IPS DF 4.7 (cell line): ENCODE measurements around the gene SCAP.

ENCODE experiments used
- DNase-seq: peaks from one replicate; pipeline ENCODE4 v3.0.0-alpha.2; 2013; ENCODE audit warnings: low spot score; ENCODE audit errors: extremely low read depth

Gene SCAP

DNA sequence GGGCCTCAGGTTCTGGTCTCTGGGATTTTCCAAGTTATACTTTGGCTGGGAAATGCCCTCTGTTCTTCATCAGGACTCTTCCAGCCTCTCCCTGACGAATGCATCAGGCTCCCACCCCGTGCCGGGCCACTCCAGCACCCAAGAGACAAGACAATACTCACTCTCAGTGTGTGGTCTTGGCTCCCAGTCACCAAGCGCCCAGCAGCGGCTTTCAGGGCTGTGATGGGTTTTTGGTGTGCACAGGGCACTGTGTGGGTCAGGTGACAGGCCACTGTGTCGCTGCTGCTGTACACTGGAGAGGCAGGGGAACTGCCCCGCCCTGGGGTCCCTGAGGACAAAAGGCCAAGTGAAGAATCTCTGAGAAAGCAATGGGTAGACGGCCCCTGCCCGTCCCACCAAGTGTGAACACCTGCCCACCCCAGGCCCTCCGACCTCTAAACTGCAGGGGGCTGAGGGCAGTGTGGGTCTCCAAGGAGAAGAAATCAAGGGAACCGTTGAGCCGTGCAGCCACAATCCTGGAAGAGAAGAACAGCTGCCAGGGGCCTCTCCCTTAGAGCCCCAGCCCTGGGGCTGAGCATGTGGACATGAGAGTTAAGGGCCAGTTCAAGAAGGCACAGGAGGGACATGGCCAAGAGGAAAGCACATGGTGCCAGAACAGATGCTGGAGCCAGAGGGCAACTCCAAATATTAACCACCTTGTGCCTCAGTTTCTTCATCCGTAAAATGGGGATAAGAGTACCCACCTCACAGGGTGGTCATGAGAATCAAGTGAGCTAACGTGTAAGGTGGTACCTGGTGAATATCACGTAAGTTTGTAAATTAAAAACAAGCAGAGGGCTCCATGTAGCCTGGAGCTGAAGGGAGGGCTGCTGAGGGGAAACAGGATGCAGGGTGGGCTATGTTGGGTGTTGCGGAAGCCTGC is 60.8 kb downstream of the SCAP start:
- no peak for DNase-seq

DNA sequence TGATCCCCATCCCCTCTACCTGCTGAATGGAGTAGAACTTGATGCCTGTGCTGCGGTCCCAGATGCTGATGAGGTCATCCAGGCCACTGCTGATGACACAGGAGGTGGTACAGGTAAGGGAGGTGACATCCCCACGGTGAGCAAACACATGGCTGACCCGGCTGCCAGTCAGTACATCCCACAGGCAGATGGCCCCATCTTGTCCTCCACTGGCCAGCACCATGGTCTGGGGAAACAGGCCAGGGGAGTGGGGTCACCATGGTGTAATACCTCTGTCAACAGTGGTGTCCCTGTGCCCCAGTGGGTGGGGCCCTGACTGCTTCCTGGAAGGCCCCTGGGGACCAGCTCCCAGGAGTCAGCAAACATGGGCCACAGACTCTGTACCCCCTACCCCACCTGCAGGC is 61.6 kb downstream of the SCAP start:
- DNase-seq: no peak

DNA sequence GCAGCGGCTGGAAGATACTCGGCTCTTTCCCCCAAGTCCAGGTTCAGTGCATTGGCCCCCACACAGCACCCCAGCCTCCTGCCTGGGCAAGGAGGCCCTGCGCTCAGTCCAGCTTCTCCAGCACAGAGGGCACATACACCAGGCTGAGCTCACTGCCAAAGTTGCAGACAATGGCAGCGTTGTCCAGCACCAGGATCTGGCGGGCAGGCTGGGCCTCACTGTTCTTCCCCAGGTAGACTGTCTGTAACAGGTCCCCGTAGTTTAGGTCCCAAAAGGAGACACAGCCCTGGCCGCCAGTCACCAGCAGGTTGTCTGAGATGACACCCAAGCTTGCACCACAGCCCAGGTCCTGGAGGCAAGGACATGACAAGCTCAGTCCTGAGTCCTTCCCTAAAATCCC is 62.0 kb downstream of the SCAP start:
- no peak for DNase-seq

GRCh38 chr3:47412842-47413520 is 62.8 kb downstream of the SCAP start:
- no peak for DNase-seq

- no peak for DNase-seq
These were observed 63.3 kb downstream of the SCAP start for GRCh38 chr3:47412453-47412756.

DNA sequence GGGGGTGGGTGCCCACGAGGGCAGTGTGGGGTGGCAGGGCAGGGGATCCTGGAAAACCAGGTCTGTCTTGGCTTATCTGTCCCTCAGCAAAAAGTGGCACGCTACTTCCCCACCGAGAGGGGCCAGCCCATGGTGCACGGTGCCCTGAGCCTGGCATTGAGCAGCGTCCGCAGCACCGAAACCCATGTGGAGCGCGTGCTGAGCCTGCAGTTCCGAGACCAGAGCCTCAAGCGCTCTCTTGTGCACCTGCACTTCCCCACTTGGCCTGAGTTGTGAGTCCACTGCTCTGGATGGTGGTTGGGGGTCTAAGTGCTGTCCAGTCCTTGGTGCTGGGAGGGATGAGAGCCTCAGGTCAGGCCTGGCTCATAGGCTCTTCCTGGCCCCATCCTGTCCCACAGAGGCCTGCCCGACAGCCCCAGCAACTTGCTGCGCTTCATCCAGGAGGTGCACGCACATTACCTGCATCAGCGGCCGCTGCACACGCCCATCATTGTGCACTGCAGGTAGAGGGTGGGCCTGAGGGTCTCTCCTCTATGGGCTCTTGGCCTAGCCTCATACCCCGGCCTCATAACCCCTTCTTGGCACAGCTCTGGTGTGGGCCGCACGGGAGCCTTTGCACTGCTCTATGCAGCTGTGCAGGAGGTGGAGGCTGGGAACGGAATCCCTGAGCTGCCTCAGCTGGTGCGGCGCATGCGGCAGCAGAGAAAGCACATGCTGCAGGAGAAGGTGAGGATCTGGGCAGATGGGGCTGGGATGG is 63.9 kb downstream of the SCAP start:
- DNase-seq: no peak

- DNase-seq: no peak
These were observed 64.7 kb downstream of the SCAP start for GRCh38 chr3:47410801-47411646.

DNA sequence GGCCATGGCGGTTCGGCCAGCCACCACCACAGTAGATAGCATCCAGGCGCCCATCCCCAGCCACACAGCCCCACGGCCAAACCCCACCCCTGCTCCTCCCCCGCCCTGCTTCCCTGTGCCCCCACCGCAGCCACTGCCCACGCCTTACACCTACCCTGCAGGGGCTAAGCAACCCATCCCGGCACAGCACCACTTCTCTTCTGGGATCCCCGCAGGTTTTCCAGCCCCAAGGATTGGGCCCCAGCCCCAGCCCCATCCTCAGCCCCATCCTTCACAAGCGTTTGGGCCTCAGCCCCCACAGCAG is 65.4 kb downstream of the SCAP start:
- no peak for DNase-seq

DNA sequence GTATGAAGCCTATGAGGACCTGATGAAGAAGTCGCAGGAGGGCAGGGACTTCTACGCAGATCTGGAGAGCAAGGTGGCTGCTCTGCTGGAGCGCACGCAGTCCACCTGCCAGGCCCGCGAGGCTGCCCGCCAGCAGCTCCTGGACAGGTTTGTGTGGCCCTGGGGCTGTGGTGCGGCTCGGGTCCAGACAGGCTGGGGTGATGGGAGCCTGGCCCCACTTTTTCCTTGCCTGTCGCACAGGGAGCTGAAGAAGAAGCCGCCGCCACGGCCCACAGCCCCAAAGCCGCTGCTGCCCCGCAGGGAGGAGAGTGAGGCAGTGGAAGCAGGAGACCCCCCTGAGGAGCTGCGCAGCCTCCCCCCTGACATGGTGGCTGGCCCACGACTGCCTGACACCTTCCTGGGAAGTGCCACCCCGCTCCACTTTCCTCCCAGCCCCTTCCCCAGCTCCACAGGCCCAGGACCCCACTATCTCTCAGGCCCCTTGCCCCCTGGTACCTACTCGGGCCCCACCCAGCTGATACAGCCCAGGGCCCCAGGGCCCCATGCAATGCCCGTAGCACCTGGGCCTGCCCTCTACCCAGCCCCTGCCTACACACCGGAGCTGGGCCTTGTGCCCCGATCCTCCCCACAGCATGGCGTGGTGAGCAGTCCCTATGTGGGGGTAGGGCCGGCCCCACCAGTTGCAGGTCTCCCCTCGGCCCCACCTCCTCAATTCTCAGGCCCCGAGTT is 65.9 kb downstream of the SCAP start:
- no peak for DNase-seq

- no peak for DNase-seq
These were observed 66.5 kb downstream of the SCAP start for GRCh38 chr3:47409284-47409683.

- DNase-seq: no peak
These were observed 66.9 kb downstream of the SCAP start for GRCh38 chr3:47408839-47409229.

DNA sequence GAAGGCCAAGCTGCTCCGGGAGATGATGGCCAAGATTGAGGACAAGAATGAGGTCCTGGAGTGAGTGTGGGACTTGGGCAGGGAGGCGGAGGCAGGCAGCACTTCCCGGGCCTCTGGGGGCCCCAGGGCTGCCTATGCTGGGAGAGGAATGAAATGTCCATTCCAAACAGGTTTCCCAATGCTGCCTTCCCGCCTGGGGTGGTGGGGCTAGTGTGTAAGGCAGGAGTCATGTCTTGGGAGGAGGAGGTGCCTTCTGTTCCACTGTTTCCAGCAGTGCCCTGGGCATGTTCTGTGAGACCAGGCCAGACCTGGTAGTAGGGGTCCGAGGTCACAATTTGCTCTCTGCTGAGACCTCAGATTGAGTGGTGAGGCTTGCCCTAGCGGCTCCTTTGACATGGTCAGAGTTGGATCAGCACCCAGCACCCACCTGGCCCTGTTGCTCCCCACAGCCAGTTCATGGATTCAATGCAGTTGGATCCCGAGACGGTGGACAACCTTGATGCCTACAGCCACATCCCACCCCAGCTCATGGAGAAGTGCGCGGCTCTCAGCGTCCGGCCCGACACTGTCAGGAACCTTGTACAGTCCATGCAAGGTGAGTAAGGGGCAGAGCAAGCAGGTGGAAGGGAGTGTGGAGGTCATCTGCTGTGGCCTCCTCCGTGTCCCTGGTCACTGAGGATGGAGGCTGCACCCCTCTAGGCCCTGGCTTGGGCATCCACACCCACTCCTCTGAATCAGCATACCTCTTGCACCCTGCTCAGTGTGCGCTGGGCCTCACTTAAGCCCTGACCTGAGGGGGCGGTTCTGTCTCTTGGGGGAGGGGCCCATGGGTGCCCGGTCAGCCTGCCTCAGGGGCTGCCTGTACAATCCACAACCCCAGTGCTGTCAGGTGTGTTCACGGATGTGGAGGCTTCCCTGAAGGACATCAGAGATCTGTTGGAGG is 67.6 kb downstream of the SCAP start:
- no peak for DNase-seq

- DNase-seq: no peak
These were observed 68.5 kb downstream of the SCAP start for GRCh38 chr3:47407237-47407636.

DNA sequence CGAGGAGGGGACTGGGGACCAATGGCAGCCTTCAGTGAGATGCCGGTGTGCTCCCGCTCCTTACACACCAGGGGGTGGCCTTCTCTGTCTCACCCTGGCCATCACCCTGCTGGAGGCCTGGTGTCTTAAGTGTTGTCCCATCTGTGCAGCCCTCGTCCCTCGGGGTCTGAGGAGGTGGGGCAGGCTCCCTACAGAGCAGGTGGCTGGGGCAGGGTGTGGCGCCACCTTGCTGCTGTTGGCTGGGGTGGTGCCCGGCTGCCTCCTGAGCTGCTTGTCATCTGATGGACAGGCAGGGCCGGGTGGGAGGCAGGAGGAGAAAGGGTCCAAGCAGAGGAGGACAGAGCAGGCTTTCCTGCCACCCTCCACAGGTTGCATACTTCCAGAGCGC is 69.0 kb downstream of the SCAP start:
- DNase-seq: no peak

- DNase-seq: no peak
These were observed 69.7 kb downstream of the SCAP start for GRCh38 chr3:47405820-47406761.

DNA sequence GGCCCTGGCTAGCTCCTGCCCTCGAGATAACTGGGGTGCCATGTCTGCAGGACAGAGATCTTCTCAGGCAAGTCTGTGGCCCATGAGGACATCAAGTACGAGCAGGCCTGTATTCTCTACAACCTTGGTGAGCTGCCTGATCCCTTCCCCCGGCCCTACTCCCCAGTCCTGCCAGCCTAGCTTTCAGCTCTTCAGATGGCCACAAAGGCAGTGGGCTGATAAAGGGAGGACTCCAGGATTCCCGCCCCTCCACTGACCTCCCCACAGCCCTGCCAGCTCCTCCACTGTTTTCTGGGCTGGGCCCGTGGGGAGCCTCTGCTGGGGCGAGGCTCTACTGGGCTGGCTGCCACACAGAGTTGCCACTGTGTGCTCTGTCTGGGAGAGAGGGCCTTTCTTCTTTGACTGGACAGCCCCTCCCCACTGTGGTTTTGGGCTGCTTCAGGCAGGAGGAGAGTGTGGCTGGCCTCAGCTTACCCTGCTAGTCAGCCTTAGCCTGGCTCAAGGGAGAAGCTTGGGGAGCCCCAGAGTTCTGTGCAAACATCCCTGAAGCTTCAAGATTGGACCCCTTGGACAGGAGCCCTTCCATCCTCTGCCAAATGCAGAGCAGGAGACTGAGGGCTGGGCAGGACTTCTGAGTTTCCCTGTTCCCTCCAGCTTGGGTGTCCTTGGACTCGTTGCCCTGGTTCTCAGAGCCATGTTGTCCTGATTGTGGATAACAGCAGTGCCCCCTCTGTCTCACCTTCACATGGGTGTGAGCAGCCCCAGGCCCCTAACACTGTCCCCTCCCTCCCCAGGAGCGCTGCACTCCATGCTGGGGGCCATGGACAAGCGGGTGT is 70.6 kb downstream of the SCAP start:
- no peak for DNase-seq

GRCh38 chr3:47404431-47404876 is 71.3 kb downstream of the SCAP start:
- no peak for DNase-seq
